NCI-H1092 (cell line): Measurements from ENCODE around the gene PSD.

Source experiments
- DNase-seq: peaks from one replicate; lab custom pipeline; 2025; lab: John Stamatoyannopoulos, UW

PSD gene

GRCh38 chr10:102389894-102390293, 28.7 kb downstream of the PSD start:
- no peak for DNase-seq

DNA sequence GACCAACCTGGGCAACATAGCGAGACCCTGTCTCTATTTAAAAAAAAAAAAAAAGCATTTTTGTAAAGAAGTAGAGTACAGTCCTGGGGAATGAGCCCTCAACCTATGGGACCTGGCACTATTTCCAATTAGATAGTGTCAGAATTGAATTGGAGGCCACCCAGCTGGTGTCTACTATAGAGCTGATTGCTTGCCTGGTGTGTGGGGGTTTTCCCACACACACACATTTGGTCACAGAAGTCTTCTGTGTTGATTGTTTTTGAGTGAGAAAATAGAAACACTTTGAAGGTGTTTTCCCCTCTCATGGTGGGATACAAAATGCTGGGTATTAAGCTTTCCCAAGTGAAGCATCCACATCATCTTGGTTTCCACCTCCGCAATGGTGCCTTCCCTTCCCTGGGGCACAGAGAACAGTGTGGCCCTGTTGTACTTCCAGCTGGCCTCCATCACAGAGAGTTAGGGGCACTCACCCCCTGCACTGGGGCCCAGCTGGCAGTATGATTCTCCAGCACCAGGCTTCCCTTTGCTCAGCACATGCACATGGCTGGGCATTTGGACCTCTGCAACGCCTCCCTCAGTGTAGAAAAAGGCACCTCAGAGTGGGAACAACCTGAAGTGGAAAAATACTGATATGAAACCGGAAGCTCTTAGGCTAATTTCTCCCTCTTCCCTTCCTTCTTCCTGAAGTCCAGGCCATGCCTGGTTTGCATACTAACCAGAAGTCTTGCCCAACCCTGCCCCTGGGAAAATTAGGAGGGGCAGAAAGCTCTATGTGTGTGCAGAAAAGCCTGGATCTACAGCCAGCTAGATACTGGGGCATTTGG, 33.8 kb downstream of the PSD start:
- no peak for DNase-seq

- DNase-seq = no peak
These were observed 34.5 kb downstream of the PSD start for GRCh38 chr10:102384053-102384452.

DNA sequence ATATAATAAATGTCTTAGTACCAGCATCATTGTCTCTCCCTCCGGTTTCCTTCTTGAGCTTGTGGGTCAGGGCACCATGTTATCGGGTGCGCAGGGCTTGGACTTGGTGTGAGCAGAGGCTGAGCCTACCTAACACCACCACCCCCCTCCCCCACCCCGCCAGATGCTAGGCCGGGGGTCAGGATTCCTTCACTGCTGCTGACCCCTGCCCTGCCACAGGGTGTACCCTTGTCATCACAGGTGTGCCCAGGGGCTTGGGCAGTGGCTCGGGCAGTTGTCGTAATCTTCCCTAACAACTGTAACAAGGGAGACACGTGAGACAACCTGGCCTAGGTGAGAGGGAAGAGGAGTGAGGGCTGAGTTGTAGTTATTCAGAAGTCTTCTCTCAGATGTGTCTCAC, 35.7 kb downstream of the PSD start:
- no peak for DNase-seq

DNA sequence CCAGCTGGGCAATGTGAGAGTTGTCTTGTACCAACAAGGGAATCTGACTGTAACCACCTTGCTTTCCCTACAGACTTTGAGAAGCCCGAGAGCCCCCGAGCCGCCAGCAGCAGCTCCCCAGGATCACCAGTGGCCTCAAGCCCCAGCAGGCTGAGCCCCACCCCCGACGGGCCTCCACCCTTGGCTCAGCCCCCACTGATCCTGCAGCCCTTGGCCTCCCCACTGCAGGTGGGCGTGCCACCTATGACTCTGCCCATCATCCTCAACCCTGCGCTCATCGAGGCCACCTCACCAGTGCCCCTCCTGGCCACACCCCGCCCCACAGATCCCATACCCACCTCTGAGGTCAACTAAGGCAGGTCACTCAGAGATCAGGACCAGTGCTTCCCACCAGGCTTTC, 36.6 kb downstream of the PSD start:
- no peak for DNase-seq

- no peak for DNase-seq
These were observed 39.2 kb downstream of the PSD start for GRCh38 chr10:102379383-102379782.

- DNase-seq = no peak
These were observed 41.7 kb downstream of the PSD start for GRCh38 chr10:102376901-102377300.

- DNase-seq = no peak
These were observed 42.7 kb downstream of the PSD start for GRCh38 chr10:102375867-102376266.

GRCh38 chr10:102375250-102375649, 43.3 kb downstream of the PSD start:
- no peak for DNase-seq

DNA sequence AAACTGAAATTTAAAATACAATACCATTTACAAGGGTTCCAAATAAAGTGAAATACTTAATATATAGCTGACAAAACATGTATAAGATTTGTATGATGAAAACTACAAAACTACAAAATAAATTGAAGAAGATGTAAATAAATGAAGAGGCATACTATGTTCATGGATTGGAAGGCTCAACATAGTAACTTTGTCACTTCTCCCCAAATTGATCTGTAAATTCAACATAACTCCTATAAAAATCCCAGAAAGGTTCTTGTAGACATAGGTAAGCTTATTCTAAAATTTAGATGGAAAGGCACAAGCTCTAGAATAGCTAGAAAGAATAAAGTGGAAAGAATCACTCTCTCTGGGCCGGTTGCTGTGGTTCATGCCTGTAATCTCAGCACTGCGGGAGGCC, 47.3 kb downstream of the PSD start:
- no peak for DNase-seq

GRCh38 chr10:102368077-102368476, 50.5 kb downstream of the PSD start:
- no peak for DNase-seq

- no peak for DNase-seq
These were observed 51.1 kb downstream of the PSD start for GRCh38 chr10:102367441-102367840.

GRCh38 chr10:102358712-102359382, 59.7 kb downstream of the PSD start:
- DNase-seq = no peak

DNA sequence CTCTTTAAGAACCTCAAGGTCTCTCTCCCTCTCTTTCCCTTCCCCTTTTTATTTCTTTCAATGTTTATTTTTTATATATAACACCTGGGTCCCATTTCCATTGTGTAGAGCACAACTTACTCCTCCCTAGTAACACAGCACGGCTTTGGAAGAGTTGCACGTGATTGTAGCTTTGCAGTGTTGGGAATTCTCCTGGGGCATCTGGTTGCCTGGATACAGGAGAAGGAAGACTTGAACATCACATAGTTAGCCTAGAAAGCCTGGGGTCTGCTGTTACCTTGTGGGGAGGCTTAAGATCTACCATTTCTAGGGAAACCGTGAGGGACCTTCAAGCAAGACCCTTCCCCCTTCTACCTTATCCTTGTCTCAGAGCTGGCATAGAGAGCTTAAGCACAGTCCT, 64.1 kb downstream of the PSD start:
- no peak for DNase-seq
